PC-9 (cell line): ENCODE measurements around the gene ATF6.

Experiments
- EZH2 ChIP-seq: fragments of 200-600 bp; sonication (generic); IDR thresholded peaks from 2 replicates; pipeline ENCODE4 v1.8.0; 2017; ENCODE audit warnings: antibody characterized with exemption, low read depth
- TF ChIP-seq, protein P1 (sequence below): fragments of 200-600 bp; sonication (generic); conservative IDR thresholded peaks from 2 replicates; pipeline ENCODE4 v1.6.1; 2017; ENCODE audit warnings: mixed run types, antibody characterized with exemption, mild to moderate bottlenecking, moderate library complexity

DNA sequence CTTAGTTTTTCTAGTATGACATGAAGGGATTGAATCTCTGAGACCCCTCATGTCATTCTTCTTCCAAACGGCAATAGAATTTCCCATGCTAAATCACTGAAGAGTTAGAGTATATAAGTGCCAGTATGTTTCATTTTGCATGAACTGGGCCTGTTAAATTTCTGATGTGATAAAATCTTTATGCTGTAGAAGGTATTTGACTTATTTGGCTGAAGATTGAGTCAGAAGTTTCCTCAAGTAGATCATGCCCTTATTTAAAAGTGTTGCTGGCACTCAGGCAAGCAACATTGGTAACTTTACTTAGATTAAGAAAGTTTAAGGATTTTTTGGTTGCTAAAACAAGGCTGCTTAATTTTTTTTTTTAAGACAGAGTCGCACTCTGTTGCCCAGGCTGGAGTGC, 13.3 kb downstream of the ATF6 start:
- TF ChIP-seq, protein P1, sequence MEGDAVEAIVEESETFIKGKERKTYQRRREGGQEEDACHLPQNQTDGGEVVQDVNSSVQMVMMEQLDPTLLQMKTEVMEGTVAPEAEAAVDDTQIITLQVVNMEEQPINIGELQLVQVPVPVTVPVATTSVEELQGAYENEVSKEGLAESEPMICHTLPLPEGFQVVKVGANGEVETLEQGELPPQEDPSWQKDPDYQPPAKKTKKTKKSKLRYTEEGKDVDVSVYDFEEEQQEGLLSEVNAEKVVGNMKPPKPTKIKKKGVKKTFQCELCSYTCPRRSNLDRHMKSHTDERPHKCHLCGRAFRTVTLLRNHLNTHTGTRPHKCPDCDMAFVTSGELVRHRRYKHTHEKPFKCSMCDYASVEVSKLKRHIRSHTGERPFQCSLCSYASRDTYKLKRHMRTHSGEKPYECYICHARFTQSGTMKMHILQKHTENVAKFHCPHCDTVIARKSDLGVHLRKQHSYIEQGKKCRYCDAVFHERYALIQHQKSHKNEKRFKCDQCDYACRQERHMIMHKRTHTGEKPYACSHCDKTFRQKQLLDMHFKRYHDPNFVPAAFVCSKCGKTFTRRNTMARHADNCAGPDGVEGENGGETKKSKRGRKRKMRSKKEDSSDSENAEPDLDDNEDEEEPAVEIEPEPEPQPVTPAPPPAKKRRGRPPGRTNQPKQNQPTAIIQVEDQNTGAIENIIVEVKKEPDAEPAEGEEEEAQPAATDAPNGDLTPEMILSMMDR = no peak
- TF ChIP-seq EZH2 = no peak
